C4-2B (cell line): ENCODE results near the gene SLC28A3.

Source experiments
- H3K27ac ChIP-seq: fragments of 450-650 bp; 2 replicates; pipeline ENCODE4 v1.5.1; 2017
- CTCF ChIP-seq: fragments of 450-650 bp; conservative IDR thresholded peaks from 2 replicates; pipeline ENCODE4 v1.5.1; 2017; ENCODE audit warnings: mild to moderate bottlenecking
- ZFX ChIP-seq: fragments of 450-650 bp; IDR thresholded peaks from 2 replicates; pipeline ENCODE4 v1.6.1; 2017

The SLC28A3 gene

GRCh38 chr9:84277646-84278045 is 62.9 kb downstream of the SLC28A3 start:
- no peak overlapping the region for H3K27ac ChIP-seq
- TF ChIP-seq ZFX (no peak), CTCF (no peak)

GRCh38 chr9:84276741-84277140 is 63.8 kb downstream of the SLC28A3 start:
- TF ChIP-seq CTCF (no peak), ZFX (no peak)
- H3K27ac ChIP-seq = no peak overlapping the region

- no peak for TF ChIP-seq ZFX
- TF ChIP-seq CTCF = no peak
- H3K27ac ChIP-seq = no peak overlapping the region
Measured at GRCh38 chr9:84271921-84272556, 68.5 kb downstream of the SLC28A3 start.

DNA sequence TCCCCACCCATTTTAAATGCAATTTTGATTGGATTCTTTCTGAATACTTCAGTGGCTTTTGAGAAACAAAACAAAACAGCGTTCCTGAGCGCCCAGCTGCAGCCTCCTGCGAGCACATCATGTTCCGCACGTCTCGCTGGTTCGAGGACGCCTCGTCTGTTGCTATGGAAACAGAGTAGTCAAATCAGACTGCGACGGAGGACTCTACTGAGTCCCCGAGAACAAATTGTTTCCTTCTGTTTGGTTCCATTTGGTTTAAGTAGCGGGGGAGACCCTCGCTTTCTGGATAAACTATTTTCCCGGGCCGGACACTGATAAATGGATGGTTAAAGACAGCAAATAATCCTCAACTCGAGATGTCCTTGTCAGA is 69.0 kb downstream of the SLC28A3 start:
- TF ChIP-seq CTCF (no peak), ZFX (no peak)
- no peak overlapping the region for H3K27ac ChIP-seq

DNA sequence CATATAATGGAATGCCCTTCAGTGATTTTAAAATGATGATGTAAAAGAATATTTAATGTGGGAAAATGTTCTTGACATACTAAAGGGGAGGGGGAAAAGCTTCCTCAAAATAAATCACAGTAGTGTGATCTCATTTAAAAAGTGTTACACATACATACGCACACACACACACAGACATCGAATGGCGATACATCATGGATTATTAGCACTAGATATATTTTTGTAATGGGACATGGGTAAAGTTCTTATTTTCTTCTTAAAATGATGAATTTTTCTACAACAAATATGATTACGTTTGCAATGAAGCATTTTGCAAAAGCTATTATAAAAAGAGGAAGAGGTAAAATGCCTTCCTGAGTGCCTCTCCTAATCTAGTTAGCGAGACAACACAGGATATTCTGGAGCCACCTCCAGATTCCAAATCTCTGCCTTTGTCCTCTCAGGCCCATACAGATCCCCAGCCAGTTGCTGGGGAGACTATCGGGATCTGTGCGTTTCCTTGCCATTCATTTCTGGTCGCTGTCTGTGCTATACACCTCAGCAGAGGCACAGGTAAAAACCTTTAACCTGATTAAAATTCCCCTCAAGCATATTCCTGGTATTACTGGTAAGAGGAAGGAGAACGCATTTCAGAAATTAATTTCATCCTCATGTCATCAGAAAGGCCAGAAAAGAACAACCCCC is 69.6 kb downstream of the SLC28A3 start:
- no peak overlapping the region for H3K27ac ChIP-seq
- TF ChIP-seq CTCF (no peak), ZFX (no peak)

DNA sequence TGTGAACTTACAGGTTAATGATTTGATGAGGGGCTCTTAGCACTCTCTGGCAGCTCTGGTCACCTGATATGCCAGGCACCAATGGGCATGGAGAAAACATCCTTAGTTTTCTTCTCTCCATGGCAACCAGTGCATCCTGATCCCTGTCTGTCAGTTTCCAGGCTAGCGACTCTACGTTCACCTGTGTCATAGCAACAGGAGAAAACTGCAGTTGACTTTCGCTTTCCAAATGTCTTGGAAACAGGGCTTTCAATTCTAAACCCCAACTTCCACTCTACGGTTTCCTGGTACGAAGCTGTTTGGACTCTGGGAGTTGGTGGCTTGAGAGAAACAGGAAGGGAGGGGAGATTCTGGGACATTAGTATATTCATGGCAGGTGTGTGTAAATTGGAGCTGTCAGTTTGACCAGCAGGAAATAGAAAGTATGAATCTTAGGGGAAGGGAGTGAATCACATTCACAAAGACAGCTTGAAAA is 74.4 kb downstream of the SLC28A3 start:
- TF ChIP-seq ZFX (no peak), CTCF (no peak)
- H3K27ac ChIP-seq = no peak overlapping the region

GRCh38 chr9:84264307-84265029 is 76.1 kb downstream of the SLC28A3 start:
- TF ChIP-seq ZFX = no peak
- no peak for TF ChIP-seq CTCF
- H3K27ac ChIP-seq = no peak overlapping the region
